Stomach smooth muscle (tissue), 2 donors: Measurements from ENCODE around the gene ZCCHC8.
"Not testable (repeated sequence)": the region's sequence is repeated elsewhere in the genome, so short reads cannot be mapped to it uniquely, and the experiment has no call there.

ENCODE experiments used
- H3K27ac ChIP-seq: one replicate; pipeline ENCODE4 v1.7.0; 2013; ENCODE audit warnings: mild to moderate bottlenecking, low read length, inconsistent platforms
- H3K27me3 ChIP-seq, 2 donors: one replicate each; pipeline ENCODE4 v1.7.0; 2013; ENCODE audit warnings: low read length in 2 of 2; ENCODE audit not compliant: insufficient read depth in 2 of 2, control insufficient read depth in 1 of 2
- H3K36me3 ChIP-seq, 2 donors: one replicate each; pipeline ENCODE4 v1.7.0; 2013; ENCODE audit warnings: low read length in 2 of 2; ENCODE audit not compliant: control insufficient read depth in 2 of 2, insufficient read depth in 2 of 2
- H3K4me1 ChIP-seq: one replicate; pipeline ENCODE4 v1.7.0; 2013; ENCODE audit warnings: low read length; ENCODE audit not compliant: control insufficient read depth, insufficient read depth
- H3K4me3 ChIP-seq, 2 donors: one replicate each; pipeline ENCODE4 v1.7.0; 2013; ENCODE audit warnings: low read length in 2 of 2
- H3K9ac ChIP-seq, 2 donors: one replicate each; pipeline ENCODE4 v1.7.0; 2013; ENCODE audit warnings: low read length in 2 of 2, mild to moderate bottlenecking in 1 of 2
- H3K9me3 ChIP-seq, 2 donors: one replicate each; pipeline ENCODE4 v1.7.0; 2013; ENCODE audit warnings: low read length in 2 of 2; ENCODE audit not compliant: control insufficient read depth in 2 of 2
- donor health status: healthy.
- donor health status: Pancreatic carcinoma.

The ZCCHC8 gene

GRCh38 chr12:122491991-122492390, 8.7 kb downstream of the ZCCHC8 start:
- Histone ChIP-seq H3K9ac (no peak overlapping the region), H3K4me1 (peaks cover 2% of the 10 kb centered on the region), H3K9me3 (no peaks in the 10 kb centered on the region), H3K36me3 (peaks cover 35 to 38% of the 10 kb centered on the region in 2 donors), H3K4me3 (no peak overlapping the region), H3K27me3 (no peaks in the 10 kb centered on the region), H3K27ac (no peak overlapping the region)

GRCh38 chr12:122489038-122489437, 11.7 kb downstream of the ZCCHC8 start:
- Histone ChIP-seq H3K36me3 (peaks cover 44 to 58% of the 10 kb centered on the region in 2 donors), H3K9me3 (no peaks in the 10 kb centered on the region), H3K4me3 (no peak overlapping the region), H3K4me1 (no peaks in the 10 kb centered on the region), H3K27me3 (no peaks in the 10 kb centered on the region), H3K27ac (no peak overlapping the region), H3K9ac (no peak overlapping the region)

GRCh38 chr12:122487807-122488206, 12.9 kb downstream of the ZCCHC8 start:
- not testable (repeated sequence) for H3K27ac ChIP-seq, H3K4me3 ChIP-seq, H3K9me3 ChIP-seq, H3K27me3 ChIP-seq, H3K9ac ChIP-seq, H3K4me1 ChIP-seq
- peaks cover 45 to 60% of the 10 kb centered on the region in 2 donors for H3K36me3 ChIP-seq

GRCh38 chr12:122486805-122487426, 13.8 kb downstream of the ZCCHC8 start:
- H3K27me3 ChIP-seq = no peaks in the 10 kb centered on the region
- peaks cover 41 to 61% of the 10 kb centered on the region in 2 donors for H3K36me3 ChIP-seq
- no peaks in the 10 kb centered on the region for H3K9me3 ChIP-seq
- no peaks in the 10 kb centered on the region for H3K4me1 ChIP-seq
- H3K27ac ChIP-seq = no peak overlapping the region
- no peak overlapping the region for H3K4me3 ChIP-seq
- H3K9ac ChIP-seq = no peak overlapping the region

- H3K27me3 ChIP-seq, H3K9ac ChIP-seq, H3K9me3 ChIP-seq, H3K4me1 ChIP-seq, H3K4me3 ChIP-seq, H3K27ac ChIP-seq: not testable (repeated sequence)
- peaks cover 38 to 62% of the 10 kb centered on the region in 2 donors for H3K36me3 ChIP-seq
Measured at GRCh38 chr12:122486360-122486759, 14.4 kb downstream of the ZCCHC8 start.

- H3K4me3 ChIP-seq = not testable (repeated sequence)
Measured at GRCh38 chr12:122484385-122484784, 16.3 kb downstream of the ZCCHC8 start.

GRCh38 chr12:122483969-122484368, 16.8 kb downstream of the ZCCHC8 start:
- Histone ChIP-seq H3K27ac (no peak overlapping the region), H3K36me3 (peaks cover 34 to 55% of the 10 kb centered on the region in 2 donors), H3K9me3 (no peaks in the 10 kb centered on the region), H3K4me1 (no peaks in the 10 kb centered on the region), H3K9ac (no peak overlapping the region), H3K27me3 (no peaks in the 10 kb centered on the region), H3K4me3 (no peak overlapping the region)

More at GRCh38 chr12:122484385-122484784, 16.3 kb downstream of the ZCCHC8 start:
- H3K4me1 ChIP-seq, H3K27ac ChIP-seq, H3K9me3 ChIP-seq, H3K9ac ChIP-seq, H3K27me3 ChIP-seq: not testable (repeated sequence)
- H3K36me3 ChIP-seq = peaks cover 38 to 59% of the 10 kb centered on the region in 2 donors

- Histone ChIP-seq H3K9ac (no peak overlapping the region), H3K36me3 (peaks cover 36 to 53% of the 10 kb centered on the region in 2 donors), H3K27me3 (no peaks in the 10 kb centered on the region), H3K4me3 (no peak overlapping the region), H3K9me3 (no peaks in the 10 kb centered on the region), H3K27ac (no peak overlapping the region), H3K4me1 (no peaks in the 10 kb centered on the region)
Measured at GRCh38 chr12:122481861-122482260, 18.9 kb downstream of the ZCCHC8 start.

GRCh38 chr12:122480753-122481152, 20.0 kb downstream of the ZCCHC8 start:
- peaks cover 38 to 53% of the 10 kb centered on the region in 2 donors for H3K36me3 ChIP-seq
- H3K4me1 ChIP-seq = no peaks in the 10 kb centered on the region
- no peak overlapping the region for H3K9ac ChIP-seq
- H3K9me3 ChIP-seq = no peaks in the 10 kb centered on the region
- no peak overlapping the region for H3K27ac ChIP-seq
- no peak overlapping the region for H3K4me3 ChIP-seq
- H3K27me3 ChIP-seq = no peaks in the 10 kb centered on the region

- no peak overlapping the region for H3K27ac ChIP-seq
- H3K9me3 ChIP-seq = no peaks in the 10 kb centered on the region
- no peak overlapping the region for H3K9ac ChIP-seq
- H3K4me1 ChIP-seq = peaks cover 5% of the 10 kb centered on the region
- no peak overlapping the region for H3K4me3 ChIP-seq
- H3K36me3 ChIP-seq = peaks cover 34 to 39% of the 10 kb centered on the region in 2 donors
- H3K27me3 ChIP-seq = no peaks in the 10 kb centered on the region
Measured at GRCh38 chr12:122474324-122474716, 26.4 kb downstream of the ZCCHC8 start.

- H3K4me1 ChIP-seq = peaks cover 5% of the 10 kb centered on the region
- no peak overlapping the region for H3K27ac ChIP-seq
- H3K27me3 ChIP-seq = no peaks in the 10 kb centered on the region
- peaks cover 33 to 37% of the 10 kb centered on the region in 2 donors for H3K36me3 ChIP-seq
- H3K9ac ChIP-seq = no peak overlapping the region
- no peak overlapping the region for H3K4me3 ChIP-seq
- H3K9me3 ChIP-seq = no peaks in the 10 kb centered on the region
Measured at GRCh38 chr12:122473543-122474323, 27.0 kb downstream of the ZCCHC8 start.
